Measurements from ENCODE around the gene SIN3A. TPM values are rescaled to one million over a fixed set of nuclear protein-coding genes. Genes with fewer than 3 reads are reported as not detected.

Gene SIN3A
- total RNA-seq, 1 donor from 2014 or later: 75.4 TPM

- no peaks in the 10 kb centered on the region for H3K4me1 Mint-ChIP-seq (ENCODE audit: unreplicated experiment)
- no peaks in the 10 kb centered on the region for H3K36me3 Mint-ChIP-seq
- no peak overlapping the region for H3K27ac Mint-ChIP-seq
- peak; percentile 51 for DNase-seq (ENCODE audit: extremely low spot score, unreplicated experiment)
- H3K4me3 Mint-ChIP-seq: no peak overlapping the region
- no peaks in the 10 kb centered on the region for H3K27me3 Mint-ChIP-seq
- TF ChIP-seq CTCF (conservative IDR thresholded peaks at IDR 0.05): no peak
- no peaks in the 10 kb centered on the region for H3K9me3 Mint-ChIP-seq
Measured at GRCh38 chr15:75363786-75364185, 87.7 kb downstream of the SIN3A start.

GRCh38 chr15:75362642-75363249, 88.7 kb downstream of the SIN3A start:
- Mint-ChIP-seq H3K4me1 (ENCODE audit: unreplicated experiment) (no peaks in the 10 kb centered on the region), H3K4me3 (no peak overlapping the region), H3K27me3 (no peaks in the 10 kb centered on the region), H3K9me3 (no peaks in the 10 kb centered on the region), H3K27ac (peak overlapping the region; percentile 64), H3K36me3 (no peaks in the 10 kb centered on the region)
- TF ChIP-seq CTCF (conservative IDR thresholded peaks at IDR 0.05): no peak
- DNase-seq (ENCODE audit: extremely low spot score, unreplicated experiment): peak; percentile 64

GRCh38 chr15:75361989-75362641, 89.4 kb downstream of the SIN3A start:
- no peaks in the 10 kb centered on the region for H3K9me3 Mint-ChIP-seq
- H3K27ac Mint-ChIP-seq: no peak overlapping the region
- no peak overlapping the region for H3K4me3 Mint-ChIP-seq
- no peak for TF ChIP-seq CTCF (conservative IDR thresholded peaks at IDR 0.05)
- H3K4me1 Mint-ChIP-seq (ENCODE audit: unreplicated experiment): no peaks in the 10 kb centered on the region
- no peaks in the 10 kb centered on the region for H3K36me3 Mint-ChIP-seq
- peak; percentile 69 for DNase-seq (ENCODE audit: extremely low spot score, unreplicated experiment)
- H3K27me3 Mint-ChIP-seq: no peaks in the 10 kb centered on the region

GRCh38 chr15:75361361-75361988, 90.0 kb downstream of the SIN3A start:
- no peak overlapping the region for H3K4me3 Mint-ChIP-seq
- H3K4me1 Mint-ChIP-seq (ENCODE audit: unreplicated experiment): no peaks in the 10 kb centered on the region
- H3K36me3 Mint-ChIP-seq: no peaks in the 10 kb centered on the region
- no peaks in the 10 kb centered on the region for H3K9me3 Mint-ChIP-seq
- no peak for TF ChIP-seq CTCF (conservative IDR thresholded peaks at IDR 0.05)
- no peak overlapping the region for H3K27ac Mint-ChIP-seq
- H3K27me3 Mint-ChIP-seq: no peaks in the 10 kb centered on the region
- peak; percentile 64 for DNase-seq (ENCODE audit: extremely low spot score, unreplicated experiment)

- TF ChIP-seq CTCF (conservative IDR thresholded peaks at IDR 0.05): no peak
- H3K9me3 Mint-ChIP-seq: no peaks in the 10 kb centered on the region
- no peaks in the 10 kb centered on the region for H3K36me3 Mint-ChIP-seq
- no peaks in the 10 kb centered on the region for H3K4me1 Mint-ChIP-seq (ENCODE audit: unreplicated experiment)
- H3K27me3 Mint-ChIP-seq: no peaks in the 10 kb centered on the region
- peak; percentile 61 for DNase-seq (ENCODE audit: extremely low spot score, unreplicated experiment)
- no peak overlapping the region for H3K27ac Mint-ChIP-seq
- H3K4me3 Mint-ChIP-seq: no peak overlapping the region
Measured at GRCh38 chr15:75360856-75361255, 90.6 kb downstream of the SIN3A start.

Measured in type B pancreatic cell (in vitro differentiated cells).